ENCODE results near the gene EVL.

- TF ChIP-seq POLR2A (IDR thresholded peaks at IDR 0.05; ENCODE audit: low read depth, low read length) (no peak), TAF1 (IDR thresholded peaks at IDR 0.05; ENCODE audit: low read depth, low read length) (no peak), POLR2AphosphoS5 (IDR thresholded peaks at IDR 0.05; ENCODE audit: low read depth, low read length) (no peak), PAX5 (IDR thresholded peaks at IDR 0.05; ENCODE audit: insufficient read depth, low read length, severe bottlenecking) (no peak), POU2F2 (IDR thresholded peaks at IDR 0.05; ENCODE audit: low read depth, low read length) (no peak)
Measured at GRCh38 chr14:100069161-100069800, 4.1 kb downstream of the EVL start.

All from GM12891 (cell line).